ENCODE results near the gene MAL.

- TF ChIP-seq CTCF (IDR thresholded peaks at IDR 0.05) (no peak), POLR2A (IDR thresholded peaks at IDR 0.05) (no peak)
Measured at GRCh38 chr2:95042472-95043271, 17.2 kb downstream of the MAL start.

Measured in heart left ventricle (tissue), 13 donors.